ENCODE results near the gene SLC17A7. TPM values are rescaled to one million over a fixed set of nuclear protein-coding genes. Genes with fewer than 3 reads are reported as not detected.

Gene SLC17A7
- total and polyA plus RNA-seq, 2 donors (not counting 3 experiments of a cell fraction or from before 2014, with no cell fraction given), result 0.07 to 0.13 TPM

DNA sequence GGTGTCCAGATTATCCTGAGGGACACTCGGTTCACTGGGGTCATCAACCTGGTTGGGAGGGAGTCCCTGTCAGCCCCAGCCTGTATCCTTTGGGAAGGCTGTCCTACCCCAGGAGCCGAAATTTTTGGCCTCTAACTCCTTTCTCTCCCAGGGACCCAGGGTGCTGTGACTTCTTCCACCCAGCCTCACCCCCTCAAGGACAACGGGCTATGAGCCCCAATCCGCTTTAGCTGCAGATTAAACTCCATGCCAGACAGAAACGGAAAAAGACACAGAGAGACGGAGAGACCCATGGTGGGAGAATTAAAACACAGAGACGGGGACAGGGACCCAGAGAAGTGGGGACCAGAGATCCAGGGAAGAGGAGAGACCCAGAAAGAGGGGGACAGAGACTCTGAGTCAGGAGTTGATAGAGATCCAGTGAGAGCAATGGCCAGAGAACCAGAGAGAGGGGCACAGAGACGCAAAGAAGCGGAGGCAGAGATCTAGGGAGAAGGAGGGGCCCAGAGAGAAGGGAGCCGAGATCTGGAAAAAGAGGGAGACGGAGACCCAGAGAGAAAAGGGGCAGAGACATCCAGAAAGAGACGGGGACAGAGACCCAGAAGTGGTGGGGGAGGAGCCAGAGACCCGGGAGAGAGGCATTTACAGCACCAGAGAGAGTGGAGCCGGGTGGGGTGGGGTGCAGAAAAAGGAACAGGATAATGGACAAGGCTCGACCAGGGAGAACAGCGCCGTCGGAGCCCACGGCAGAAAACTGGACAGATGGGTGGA lies 703 bp downstream of the SLC17A7 start:
- no peaks in the 10 kb centered on the region for H3K79me2 ChIP-seq (ENCODE audit: control insufficient read depth, insufficient read depth, low read length)
- no peak overlapping the region for H3K4me3 ChIP-seq (replicated peaks in 1 of 3; ENCODE audit: insufficient read depth in 1 of 3, low read depth in 1 of 3, low read length in 3 of 3)
- no peak overlapping the region for H3K27ac ChIP-seq (ENCODE audit: insufficient read depth, low read depth, low read length)
- DNase-seq (ENCODE audit: low read depth, low spot score) (no peak), FAIRE-seq (no peak)
- ChIA-PET POLR2A (no interaction called here), CTCF (interaction anchor here (0.9 to 1.5 kb wide), 3 partner anchors 49 to 113 kb away, joined by 3 to 4 read pairs (median 3); partner anchors contain the start of gene DKKL1)
- intact Hi-C loops (cut with micrococcal nuclease) (no loop called here), dilution Hi-C loops (cut with MboI; ENCODE audit: extremely low pct_ligation_motif_present, low sequenced_read_pairs) (no loop called here)
- H3K27me3 ChIP-seq (ENCODE audit: control insufficient read depth in 2 of 2, insufficient read depth in 2 of 2, low read length in 2 of 2), result peaks cover 53 to 65% of the 10 kb centered on the region in 2 experiments
- TF ChIP-seq CTCF (IDR thresholded peaks at IDR 0.05; ENCODE audit: extremely low read depth in 1 of 2, insufficient read depth in 1 of 2, low read depth in 1 of 2, low read length in 2 of 2) (no peak), MYC (IDR thresholded peaks at IDR 0.05; ENCODE audit: low read depth, low read length) (no peak), GATA2 (IDR thresholded peaks at IDR 0.05; ENCODE audit: insufficient read depth, insufficient read length, low read depth, low read length) (no peak), POLR2AphosphoS5 (IDR thresholded peaks at IDR 0.05; ENCODE audit: insufficient read depth, low read depth, low read length) (no peak), POLR2A (IDR thresholded peaks at IDR 0.05; ENCODE audit: low read depth, low read length) (no peak), FOS (IDR thresholded peaks at IDR 0.05; ENCODE audit: borderline replicate concordance, insufficient read depth, low read length) (no peak), EZH2 (IDR thresholded peaks at IDR 0.05; ENCODE audit: borderline replicate concordance, low read depth, low read length, severe bottlenecking) (no peak), MAX (IDR thresholded peaks at IDR 0.05; ENCODE audit: insufficient read depth, insufficient read length) (no peak), JUN (IDR thresholded peaks at IDR 0.05; ENCODE audit: borderline replicate concordance, insufficient read depth, insufficient read length, low read depth) (no peak)
- H3K4me2 ChIP-seq (ENCODE audit: insufficient read depth, low read length), result no peak overlapping the region
- peaks cover 3% of the 10 kb centered on the region for H3K4me1 ChIP-seq (ENCODE audit: control insufficient read depth, extremely low read depth, insufficient read depth, low read length)
- H3K36me3 ChIP-seq (ENCODE audit: control insufficient read depth in 2 of 2, extremely low read depth in 1 of 2, insufficient read depth in 2 of 2, low read length in 2 of 2), result no peaks in the 10 kb centered on the region
- H3K9me3 ChIP-seq (replicated peaks; ENCODE audit: control insufficient read depth, insufficient read depth, low read length), result no peaks in the 10 kb centered on the region
- no peak overlapping the region for H3K9ac ChIP-seq (replicated peaks; ENCODE audit: extremely low read depth, insufficient read depth, low read length)
- no TSS peak for BruUV-seq (replicated peaks)
- H4K20me1 ChIP-seq (replicated peaks; ENCODE audit: control insufficient read depth, extremely low read depth, insufficient read depth, low read length), result no peaks in the 10 kb centered on the region
- H2AFZ ChIP-seq (ENCODE audit: low read depth, low read length), result no peak overlapping the region
- no peaks in the 10 kb centered on the region for H3K9me1 ChIP-seq (replicated peaks; ENCODE audit: control insufficient read depth, extremely low read depth, insufficient read depth, low read length)
